HG02678 (cell line): ENCODE data around the gene CPA5.

Experiments
- ATAC-seq: cut with Tn5 transposase; IDR thresholded peaks from one replicate; pipeline ENCODE4 v1.9.1; 2021; ENCODE audit warnings: mild to moderate bottlenecking, moderate library complexity; ENCODE audit not compliant: unreplicated experiment

The CPA5 gene

GRCh38 chr7:130394421-130395195, 50.0 kb downstream of the CPA5 start:
- peak; percentile 43 for ATAC-seq

GRCh38 chr7:130395421-130395820, 50.8 kb downstream of the CPA5 start:
- ATAC-seq: no peak

GRCh38 chr7:130396109-130396508, 51.5 kb downstream of the CPA5 start:
- no peak for ATAC-seq

GRCh38 chr7:130397051-130397757, 52.6 kb downstream of the CPA5 start:
- ATAC-seq: no peak

GRCh38 chr7:130397758-130398073, 53.1 kb downstream of the CPA5 start:
- no peak for ATAC-seq

GRCh38 chr7:130398526-130399090, 54.0 kb downstream of the CPA5 start:
- no peak for ATAC-seq

- no peak for ATAC-seq
These were observed 55.5 kb downstream of the CPA5 start for GRCh38 chr7:130400120-130400572.

GRCh38 chr7:130401101-130401500, 56.5 kb downstream of the CPA5 start:
- no peak for ATAC-seq

GRCh38 chr7:130401578-130401977, 57.0 kb downstream of the CPA5 start:
- ATAC-seq: no peak

GRCh38 chr7:130405003-130405402, 60.4 kb downstream of the CPA5 start:
- ATAC-seq: no peak

- no peak for ATAC-seq
These were observed 64.6 kb downstream of the CPA5 start for GRCh38 chr7:130409067-130409711.

GRCh38 chr7:130409712-130410072, 65.1 kb downstream of the CPA5 start:
- ATAC-seq: no peak

GRCh38 chr7:130410868-130411541, 66.4 kb downstream of the CPA5 start:
- no peak for ATAC-seq

- no peak for ATAC-seq
These were observed 68.6 kb downstream of the CPA5 start for GRCh38 chr7:130413201-130413600.

- no peak for ATAC-seq
These were observed 70.4 kb downstream of the CPA5 start for GRCh38 chr7:130415006-130415405.

- no peak for ATAC-seq
These were observed 72.6 kb downstream of the CPA5 start for GRCh38 chr7:130417213-130417612.

- no peak for ATAC-seq
These were observed 73.7 kb downstream of the CPA5 start for GRCh38 chr7:130418306-130418705.
